ENCODE data around the gene MAFB.

- TF ChIP-seq CTCF (IDR thresholded peaks at IDR 0.05) (no peak), POLR2A (IDR thresholded peaks at IDR 0.05) (no peak), POLR2AphosphoS5 (IDR thresholded peaks at IDR 0.05) (no peak)
These were observed 28.4 kb upstream of the MAFB start for GRCh38 chr20:40717343-40717865.
